ENCODE results near the gene SARM1. TPM values are rescaled to one million over a fixed set of nuclear protein-coding genes. Genes with fewer than 3 reads are reported as not detected.

Gene SARM1
- total RNA-seq, 1 experiment from 2014 or later, result 5.1 TPM

DNA sequence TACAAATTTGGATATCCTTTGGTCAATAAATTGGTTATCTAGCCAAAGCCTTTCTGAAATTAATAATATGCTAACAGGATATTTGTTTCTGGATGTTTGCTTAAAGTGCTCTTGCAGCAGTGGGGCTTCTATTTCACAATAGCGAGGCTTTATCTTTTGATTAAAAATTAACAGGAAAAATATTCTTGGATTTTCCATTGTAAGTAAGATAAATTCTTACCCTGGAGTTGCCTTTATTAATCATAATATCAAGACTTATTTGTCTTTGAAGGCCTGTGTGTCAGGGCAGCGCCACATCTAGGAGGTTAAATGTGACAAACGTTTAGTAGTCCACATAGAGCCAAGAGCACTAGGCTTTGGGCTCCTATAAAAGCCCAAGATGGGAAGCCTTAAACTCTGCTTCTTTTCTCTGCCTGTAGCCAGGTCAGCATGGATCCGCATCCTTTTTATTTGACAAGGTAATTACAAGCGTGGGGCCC lies 47.2 kb upstream of the SARM1 start:
- no peak overlapping the region for H2AK5ac ChIP-seq (ENCODE audit: insufficient read length, low read length)
- H3K9ac ChIP-seq (ENCODE audit: extremely low read depth, insufficient read length, low read length), result no peak overlapping the region
- H2BK15ac ChIP-seq (ENCODE audit: low read depth, low read length), result no peak overlapping the region
- H3K4me1 Mint-ChIP-seq, result peaks cover 30 to 31% of the 10 kb centered on the region in 2 experiments
- H3K9me3 ChIP-seq (ENCODE audit: control insufficient read depth, low read depth, low read length), result no peaks in the 10 kb centered on the region
- no peak overlapping the region for H3K4me3 Mint-ChIP-seq
- TF ChIP-seq, protein P1, sequence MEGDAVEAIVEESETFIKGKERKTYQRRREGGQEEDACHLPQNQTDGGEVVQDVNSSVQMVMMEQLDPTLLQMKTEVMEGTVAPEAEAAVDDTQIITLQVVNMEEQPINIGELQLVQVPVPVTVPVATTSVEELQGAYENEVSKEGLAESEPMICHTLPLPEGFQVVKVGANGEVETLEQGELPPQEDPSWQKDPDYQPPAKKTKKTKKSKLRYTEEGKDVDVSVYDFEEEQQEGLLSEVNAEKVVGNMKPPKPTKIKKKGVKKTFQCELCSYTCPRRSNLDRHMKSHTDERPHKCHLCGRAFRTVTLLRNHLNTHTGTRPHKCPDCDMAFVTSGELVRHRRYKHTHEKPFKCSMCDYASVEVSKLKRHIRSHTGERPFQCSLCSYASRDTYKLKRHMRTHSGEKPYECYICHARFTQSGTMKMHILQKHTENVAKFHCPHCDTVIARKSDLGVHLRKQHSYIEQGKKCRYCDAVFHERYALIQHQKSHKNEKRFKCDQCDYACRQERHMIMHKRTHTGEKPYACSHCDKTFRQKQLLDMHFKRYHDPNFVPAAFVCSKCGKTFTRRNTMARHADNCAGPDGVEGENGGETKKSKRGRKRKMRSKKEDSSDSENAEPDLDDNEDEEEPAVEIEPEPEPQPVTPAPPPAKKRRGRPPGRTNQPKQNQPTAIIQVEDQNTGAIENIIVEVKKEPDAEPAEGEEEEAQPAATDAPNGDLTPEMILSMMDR (conservative IDR thresholded peaks at IDR 0.05), result no peak
- peaks cover 55% of the 10 kb centered on the region for H3K79me2 ChIP-seq (ENCODE audit: insufficient read depth, low read length)
- peak; percentile 5 for DNase-seq
- peaks cover 38 to 65% (median 61%) of the 10 kb centered on the region in 3 experiments; a peak in 6 of 7 replicates for H3K36me3 Mint-ChIP-seq (ENCODE audit: insufficient read depth in 1 of 3, low read depth in 3 of 3)
- no peak overlapping the region for H3K27ac Mint-ChIP-seq
- no CpG with 5 or more reads among the region's 5 CpGs for WGBS (ENCODE audit: extremely low coverage, insufficient read length, low lambda C conversion rate)
- no peak overlapping the region for H3K14ac ChIP-seq (ENCODE audit: insufficient read depth, low read length)
- H3K18ac ChIP-seq (ENCODE audit: insufficient read length, low read depth, low read length), result no peak overlapping the region
- no peak overlapping the region for H3K4ac ChIP-seq (ENCODE audit: low read depth, low read length)
- H3K27me3 ChIP-seq (ENCODE audit: insufficient read depth, low read length), result no peaks in the 10 kb centered on the region
- H2BK12ac ChIP-seq (ENCODE audit: insufficient read length, low read depth, low read length), result no peak overlapping the region
- no peak overlapping the region for H2AFZ ChIP-seq (ENCODE audit: low read length)
- H3K23me2 ChIP-seq (ENCODE audit: insufficient read length, low read depth, low read length, poor library complexity, severe bottlenecking), result peaks cover 15% of the 10 kb centered on the region
- H3T11ph ChIP-seq (ENCODE audit: low read length), result no peak overlapping the region
- H2BK120ac ChIP-seq (ENCODE audit: low read depth, low read length, poor library complexity, severe bottlenecking), result no peak overlapping the region
- H4K20me1 ChIP-seq (ENCODE audit: control insufficient read depth, insufficient read depth, insufficient read length), result peaks cover 3% of the 10 kb centered on the region
- H3K56ac ChIP-seq (ENCODE audit: insufficient read length, low read depth, low read length), result no peak overlapping the region
- H2BK20ac ChIP-seq (ENCODE audit: low read depth, low read length, poor library complexity, severe bottlenecking), result no peak overlapping the region
- H3K27me3 Mint-ChIP-seq (ENCODE audit: low read depth), result no peaks in the 10 kb centered on the region
- peaks cover 9% of the 10 kb centered on the region for H3K79me1 ChIP-seq (ENCODE audit: insufficient read depth, low read depth, low read length, poor library complexity, severe bottlenecking)
- H3K23ac ChIP-seq (ENCODE audit: insufficient read length, low read depth, low read length), result no peak overlapping the region
- no peak overlapping the region for H4K91ac ChIP-seq (ENCODE audit: insufficient read length, low read depth, low read length)
- H3K9me3 Mint-ChIP-seq, result no peaks in the 10 kb centered on the region
- no peak overlapping the region for H4K5ac ChIP-seq (ENCODE audit: insufficient read length, low read depth, low read length)
- peaks cover 6% of the 10 kb centered on the region for H3K4me1 ChIP-seq (ENCODE audit: insufficient read depth, low read length)
- H3K27ac ChIP-seq (ENCODE audit: insufficient read length, low read depth, low read length), result no peak overlapping the region
- no peak overlapping the region for H3K4me2 ChIP-seq (ENCODE audit: insufficient read depth, insufficient read length, low read length)
- H4K8ac ChIP-seq (replicated peaks; ENCODE audit: insufficient read length, low read depth, low read length), result no peak overlapping the region
- no peak overlapping the region for H2BK5ac ChIP-seq (ENCODE audit: insufficient read length, low read length)

Data from H9 (cell line).